ENCODE measurements around the gene NANOS1. TPM values are rescaled to one million over a fixed set of nuclear protein-coding genes. Genes with fewer than 3 reads are reported as not detected.

Gene NANOS1
- total and polyA plus RNA-seq, 3 donors from 2014 or later = 2.5 to 4.4 (median 3.8) TPM

DNA sequence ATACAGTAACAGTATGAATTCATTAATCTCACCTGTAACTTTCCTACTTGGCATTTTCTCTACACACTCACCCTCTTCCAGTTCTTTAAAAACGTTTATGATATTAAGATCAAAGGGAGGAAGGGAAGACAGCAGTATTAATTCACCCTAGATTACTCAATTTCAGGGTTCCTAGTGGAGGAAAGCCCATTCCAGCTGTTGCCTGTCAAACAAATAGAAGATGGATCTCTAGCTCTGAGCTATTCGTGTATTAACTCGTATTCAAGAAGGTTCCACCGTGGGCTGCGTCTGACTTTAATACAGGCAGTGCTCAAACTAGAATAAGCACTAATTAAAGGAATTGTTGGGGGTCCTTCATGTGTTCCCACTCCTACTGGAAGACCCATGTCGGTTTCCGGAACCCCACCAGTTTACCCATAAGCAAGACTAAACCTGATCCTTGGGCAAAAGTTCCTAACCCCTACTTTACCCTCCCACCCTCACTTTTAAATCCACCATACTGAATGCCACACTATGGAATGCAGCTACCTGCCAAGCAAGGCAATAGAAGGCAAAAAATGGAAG is 2.1 kb downstream of the NANOS1 start:
- no peaks in the 10 kb centered on the region for H3K9me3 ChIP-seq
- WGBS, 2 donors = 63 to 71% methylated on average over 7 of the region's 7 CpGs
- no peak for TF ChIP-seq POLR2A (IDR thresholded peaks at IDR 0.05)
- TF ChIP-seq CTCF (IDR thresholded peaks at IDR 0.05) = no peak
- DNase-seq = no peak
- H3K27me3 ChIP-seq = no peaks in the 10 kb centered on the region
- no peaks in the 10 kb centered on the region for H3K4me1 ChIP-seq
- H3K27ac ChIP-seq = no peak overlapping the region
- H3K36me3 ChIP-seq (ENCODE audit: low read depth, missing control alignments) = no peaks in the 10 kb centered on the region
- intact Hi-C loops (cut with DNase I; ENCODE audit: low total_unique reads) = no loop called here
- no peak overlapping the region for H3K4me3 ChIP-seq

DNA sequence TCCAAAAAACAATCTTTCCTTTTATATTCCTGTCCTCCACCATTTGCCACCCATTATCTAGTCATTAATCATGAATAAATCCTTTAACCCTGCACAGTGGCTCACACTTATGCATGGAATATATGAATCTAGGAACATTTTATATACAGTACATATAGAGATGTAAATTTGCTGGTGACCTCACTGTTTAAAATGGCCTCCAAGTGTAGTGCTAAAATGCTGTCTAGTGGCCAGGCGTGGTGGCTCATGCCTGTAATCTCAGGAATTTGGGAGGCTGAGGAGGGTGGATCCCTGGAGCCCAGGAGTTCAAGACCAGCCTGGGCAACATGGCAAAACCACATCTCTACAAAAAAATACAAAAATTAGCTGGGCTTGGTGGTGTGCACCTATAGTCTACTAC is 9.6 kb downstream of the NANOS1 start:
- intact Hi-C loops (cut with DNase I; ENCODE audit: low total_unique reads) = no loop called here
- DNase-seq = no peak
- no peak for TF ChIP-seq POLR2A (IDR thresholded peaks at IDR 0.05)

GRCh38 chr10:119041326-119041725 is 11.8 kb downstream of the NANOS1 start:
- TF ChIP-seq CTCF (IDR thresholded peaks at IDR 0.05) = no peak
- no peak for TF ChIP-seq POLR2A (IDR thresholded peaks at IDR 0.05)
- Histone ChIP-seq H3K27me3 (no peaks in the 10 kb centered on the region), H3K4me1 (no peaks in the 10 kb centered on the region), H3K27ac (no peak overlapping the region), H3K4me3 (no peak overlapping the region), H3K9me3 (no peaks in the 10 kb centered on the region), H3K36me3 (ENCODE audit: low read depth, missing control alignments) (no peaks in the 10 kb centered on the region)
- intact Hi-C loops (cut with DNase I; ENCODE audit: low total_unique reads) = no loop called here
- no peak for DNase-seq
- 83% methylated on average over 4 of the region's 4 CpGs for WGBS, 2 donors

More for the DNA sequence above, 9.6 kb downstream of the NANOS1 start:
- Histone ChIP-seq H3K9me3 (no peaks in the 10 kb centered on the region), H3K4me3 (no peak overlapping the region), H3K27ac (no peak overlapping the region), H3K36me3 (ENCODE audit: low read depth, missing control alignments) (no peaks in the 10 kb centered on the region), H3K4me1 (no peaks in the 10 kb centered on the region), H3K27me3 (no peaks in the 10 kb centered on the region)
- 75 to 90% methylated on average over 1 of the region's 1 CpG for WGBS, 2 donors

- 95 to 98% methylated on average over 26 of the region's 26 CpGs for WGBS, 2 donors
- no peak overlapping the region for H3K4me3 ChIP-seq
- no peak overlapping the region for H3K27ac ChIP-seq
- no peaks in the 10 kb centered on the region for H3K9me3 ChIP-seq
- intact Hi-C loops (cut with DNase I; ENCODE audit: low total_unique reads) = no loop called here
- TF ChIP-seq CTCF (IDR thresholded peaks at IDR 0.05) (no peak), POLR2A (IDR thresholded peaks at IDR 0.05) (no peak)
- H3K27me3 ChIP-seq = no peaks in the 10 kb centered on the region
- DNase-seq = no peak
- H3K36me3 ChIP-seq (ENCODE audit: low read depth, missing control alignments) = no peaks in the 10 kb centered on the region
- no peaks in the 10 kb centered on the region for H3K4me1 ChIP-seq
Measured at GRCh38 chr10:119042169-119042568, 12.7 kb downstream of the NANOS1 start.

GRCh38 chr10:119045561-119045960 is 16.0 kb downstream of the NANOS1 start:
- H3K4me3 ChIP-seq = no peak overlapping the region
- peak overlapping the region in 1 of 2 donors; percentile 4 for H3K27ac ChIP-seq
- no peaks in the 10 kb centered on the region for H3K4me1 ChIP-seq
- no peaks in the 10 kb centered on the region for H3K27me3 ChIP-seq
- no peaks in the 10 kb centered on the region for H3K36me3 ChIP-seq (ENCODE audit: low read depth, missing control alignments)
- H3K9me3 ChIP-seq = no peaks in the 10 kb centered on the region
- no peak for DNase-seq
- WGBS, 2 donors = 73 to 78% methylated on average over 7 of the region's 7 CpGs
- intact Hi-C loops (cut with DNase I; ENCODE audit: low total_unique reads) = no loop called here
- TF ChIP-seq POLR2A (IDR thresholded peaks at IDR 0.05) (no peak), CTCF (IDR thresholded peaks at IDR 0.05) (no peak)
